RWPE1 (cell line): ENCODE results near the gene MLC1.

Experiments
- CTCF ChIA-PET: fragments of 350-600 bp; sonication (Branson Sonifier 250); formaldehyde crosslinking; extraction: SDS; loops from one replicate; lab custom pipeline; 2021; lab: Yijun Ruan, JAX
- POLR2A ChIA-PET: fragments of 400-600 bp; formaldehyde crosslinking; extraction: SDS; loops from one replicate; lab custom pipeline; 2020; ENCODE audit warnings: antibody characterized with exemption; ENCODE audit not compliant: low non-redundant PET; lab: Yijun Ruan, JAX
- DNase-seq: peaks from one replicate; pipeline ENCODE4 v3.0.0; 2012; ENCODE audit warnings: low spot score
- H3K27ac ChIP-seq: fragments of 450-650 bp; 2 replicates; pipeline ENCODE4 v1.5.1; 2017
- CTCF ChIP-seq: fragments of 450-650 bp; conservative IDR thresholded peaks from 2 replicates; pipeline ENCODE4 v1.5.1; 2017; ENCODE audit warnings: low read depth, mild to moderate bottlenecking

Gene MLC1

GRCh38 chr22:50048061-50048765, 37.0 kb downstream of the MLC1 start:
- no peak for DNase-seq
- ChIA-PET CTCF (interaction anchor here (0.6 kb wide), 1 partner anchor 18 kb away, joined by 4 read pairs; no protein-coding TSS in a partner anchor), POLR2A (no interaction called here)
- H3K27ac ChIP-seq = no peak overlapping the region
- no peak for TF ChIP-seq CTCF

- POLR2A ChIA-PET = no interaction called here
- CTCF ChIA-PET = interaction anchor here (0.6 kb wide), 1 partner anchor 18 kb away, joined by 4 read pairs; no protein-coding TSS in a partner anchor
- TF ChIP-seq CTCF = no peak
- no peak for DNase-seq
- H3K27ac ChIP-seq = no peak overlapping the region
Measured at GRCh38 chr22:50047346-50047745, 37.9 kb downstream of the MLC1 start.

GRCh38 chr22:50046481-50047245, 38.6 kb downstream of the MLC1 start:
- CTCF ChIA-PET = no interaction called here

GRCh38 chr22:50046019-50046415, 39.2 kb downstream of the MLC1 start:
- ChIA-PET POLR2A (no interaction called here), CTCF (no interaction called here)
- TF ChIP-seq CTCF = no peak
- H3K27ac ChIP-seq = no peak overlapping the region
- no peak for DNase-seq

More at GRCh38 chr22:50046481-50047245, 38.6 kb downstream of the MLC1 start:
- POLR2A ChIA-PET = no interaction called here
- H3K27ac ChIP-seq = no peak overlapping the region
- no peak for TF ChIP-seq CTCF
- no peak for DNase-seq

GRCh38 chr22:50045211-50046018, 39.8 kb downstream of the MLC1 start:
- no peak overlapping the region for H3K27ac ChIP-seq
- TF ChIP-seq CTCF = no peak
- ChIA-PET CTCF (no interaction called here), POLR2A (no interaction called here)
- DNase-seq = no peak

- CTCF ChIA-PET = no interaction called here
- POLR2A ChIA-PET = no interaction called here
- DNase-seq = no peak
- no peak for TF ChIP-seq CTCF
- no peak overlapping the region for H3K27ac ChIP-seq
Measured at GRCh38 chr22:50044485-50045118, 40.6 kb downstream of the MLC1 start.
